ENCODE data around the gene PNP.

PNP gene

DNA sequence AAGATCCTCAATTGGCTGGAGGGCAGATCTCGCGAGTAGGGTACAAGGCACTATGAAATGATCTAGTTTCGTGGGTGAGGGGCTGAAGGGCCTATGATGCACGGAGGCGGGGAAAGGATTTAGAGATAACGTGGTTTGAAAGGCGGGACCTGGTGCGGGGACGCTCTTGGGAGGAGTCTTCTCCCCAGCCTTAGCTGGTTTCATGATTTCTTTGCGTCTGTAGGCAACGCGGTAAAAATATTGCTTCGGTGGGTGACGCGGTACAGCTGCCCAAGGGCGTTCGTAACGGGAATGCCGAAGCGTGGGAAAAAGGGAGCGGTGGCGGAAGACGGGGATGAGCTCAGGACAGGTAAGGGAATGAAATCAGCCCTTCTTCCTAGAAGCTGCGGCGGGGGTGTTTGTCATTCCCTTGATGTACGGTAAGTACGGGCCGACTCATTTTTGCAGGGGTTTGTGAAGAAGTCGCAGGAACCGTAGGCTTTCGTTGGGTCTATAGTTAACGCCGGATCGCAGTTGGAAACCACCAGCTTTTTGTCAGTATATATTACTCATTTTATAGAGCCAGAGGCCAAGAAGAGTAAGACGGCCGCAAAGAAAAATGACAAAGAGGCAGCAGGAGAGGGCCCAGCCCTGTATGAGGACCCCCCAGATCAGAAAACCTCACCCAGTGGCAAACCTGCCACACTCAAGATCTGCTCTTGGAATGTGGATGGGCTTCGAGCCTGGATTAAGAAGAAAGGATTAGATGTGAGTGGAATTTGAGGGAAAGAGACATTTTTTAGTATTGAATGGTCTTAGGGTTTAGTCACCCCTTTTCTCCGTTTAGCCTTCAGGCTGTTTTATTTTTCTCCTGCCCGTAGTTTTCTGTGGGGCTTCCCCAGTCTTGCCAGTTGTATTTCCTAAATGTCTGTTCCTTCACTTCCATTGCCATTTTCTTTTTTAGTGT is 13.6 kb upstream of the PNP start:
- peak; percentile 97 for DNase-seq

DNA sequence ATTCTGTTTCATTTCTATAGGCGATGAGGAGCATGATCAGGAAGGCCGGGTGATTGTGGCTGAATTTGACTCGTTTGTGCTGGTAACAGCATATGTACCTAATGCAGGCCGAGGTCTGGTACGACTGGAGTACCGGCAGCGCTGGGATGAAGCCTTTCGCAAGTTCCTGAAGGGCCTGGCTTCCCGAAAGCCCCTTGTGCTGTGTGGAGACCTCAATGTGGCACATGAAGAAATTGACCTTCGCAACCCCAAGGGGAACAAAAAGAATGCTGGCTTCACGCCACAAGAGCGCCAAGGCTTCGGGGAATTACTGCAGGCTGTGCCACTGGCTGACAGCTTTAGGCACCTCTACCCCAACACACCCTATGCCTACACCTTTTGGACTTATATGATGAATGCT is 12.2 kb upstream of the PNP start:
- DNase-seq: peak; percentile 41

- DNase-seq: no peak
Measured at GRCh38 chr14:20458031-20458789, 11.0 kb upstream of the PNP start.

DNA sequence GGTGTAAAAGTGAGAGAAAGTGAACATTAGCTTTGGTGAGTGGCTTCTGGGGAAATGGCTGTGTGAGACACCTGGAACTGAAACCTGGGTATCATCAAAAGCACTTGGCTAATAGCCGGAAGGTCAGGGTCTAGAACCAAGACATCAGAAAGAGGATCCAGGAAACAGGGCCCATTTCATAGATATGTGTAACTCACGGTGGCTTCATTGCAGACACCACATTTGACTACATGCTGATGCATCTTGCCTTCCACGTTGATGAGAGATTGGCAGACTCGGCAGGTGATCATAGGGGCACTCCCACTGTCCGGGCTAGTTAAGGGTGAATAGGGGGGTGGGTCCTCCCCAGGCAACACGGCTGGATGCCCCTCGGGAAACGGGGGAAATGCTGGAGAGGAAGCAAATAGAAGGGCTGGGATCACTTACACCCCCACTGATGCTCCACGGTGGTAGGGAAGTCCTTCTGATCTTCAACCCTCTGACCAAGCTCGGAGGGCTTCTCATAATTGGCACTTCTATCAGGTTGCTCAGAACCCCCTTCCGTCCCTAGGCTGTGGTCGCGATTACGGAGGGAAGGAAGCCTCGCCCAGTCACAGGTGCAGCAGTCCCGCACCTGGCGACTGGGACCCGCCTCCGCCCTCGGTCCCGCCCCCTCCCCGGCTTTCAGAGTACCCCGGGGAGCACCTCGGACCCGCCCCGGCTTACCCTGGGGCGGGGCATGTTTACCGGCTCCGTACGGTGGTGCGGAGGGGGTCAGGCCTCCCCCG is 8.6 kb upstream of the PNP start:
- peak; percentile 43 for DNase-seq

- DNase-seq: peak; percentile 100
Measured at GRCh38 chr14:20461225-20462141, 7.7 kb upstream of the PNP start, which contains the start of gene PIP4P1. Gene PIP4P1, minus strand, starts transcription at chr14:20461434. Its CDS starts 109 bp downstream, at chr14:20461325.

GRCh38 chr14:20468764-20469241 is 403 bp upstream of the PNP start:
- no peak for DNase-seq

- DNase-seq: peak; percentile 84
Measured at GRCh38 chr14:20469890-20470602, 840 bp downstream of the PNP start.

- DNase-seq: no peak
Measured at GRCh38 chr14:20470603-20470901, 1.3 kb downstream of the PNP start.

GRCh38 chr14:20472536-20473169 is 3.4 kb downstream of the PNP start:
- DNase-seq: peak; percentile 58

DNA sequence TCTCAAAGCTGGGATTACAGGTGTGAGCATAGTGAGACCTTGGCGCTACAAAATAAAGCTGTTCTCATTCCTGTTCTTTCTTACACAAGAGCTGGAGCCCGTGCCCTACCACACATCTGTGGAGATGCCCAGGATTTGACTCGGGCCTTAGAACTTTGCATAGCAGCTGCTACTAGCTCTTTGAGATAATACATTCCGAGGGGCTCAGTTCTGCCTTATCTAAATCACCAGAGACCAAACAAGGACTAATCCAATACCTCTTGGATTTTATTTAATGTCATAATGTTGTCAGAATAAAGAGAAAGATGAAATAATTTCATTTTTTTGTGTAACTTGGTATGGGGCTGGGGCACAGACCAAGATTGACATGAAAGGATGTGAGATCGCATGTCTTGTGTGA is 7.6 kb downstream of the PNP start:
- peak; percentile 79 for DNase-seq

GRCh38 chr14:20477211-20477876 is 8.1 kb downstream of the PNP start:
- DNase-seq: peak; percentile 99

- no peak for DNase-seq
Measured at GRCh38 chr14:20478894-20479293, 9.7 kb downstream of the PNP start.

- peak; percentile 62 for DNase-seq
Measured at GRCh38 chr14:20482382-20482781, 13.2 kb downstream of the PNP start.

- no peak for DNase-seq
Measured at GRCh38 chr14:20485900-20486299, 16.7 kb downstream of the PNP start.

DNA sequence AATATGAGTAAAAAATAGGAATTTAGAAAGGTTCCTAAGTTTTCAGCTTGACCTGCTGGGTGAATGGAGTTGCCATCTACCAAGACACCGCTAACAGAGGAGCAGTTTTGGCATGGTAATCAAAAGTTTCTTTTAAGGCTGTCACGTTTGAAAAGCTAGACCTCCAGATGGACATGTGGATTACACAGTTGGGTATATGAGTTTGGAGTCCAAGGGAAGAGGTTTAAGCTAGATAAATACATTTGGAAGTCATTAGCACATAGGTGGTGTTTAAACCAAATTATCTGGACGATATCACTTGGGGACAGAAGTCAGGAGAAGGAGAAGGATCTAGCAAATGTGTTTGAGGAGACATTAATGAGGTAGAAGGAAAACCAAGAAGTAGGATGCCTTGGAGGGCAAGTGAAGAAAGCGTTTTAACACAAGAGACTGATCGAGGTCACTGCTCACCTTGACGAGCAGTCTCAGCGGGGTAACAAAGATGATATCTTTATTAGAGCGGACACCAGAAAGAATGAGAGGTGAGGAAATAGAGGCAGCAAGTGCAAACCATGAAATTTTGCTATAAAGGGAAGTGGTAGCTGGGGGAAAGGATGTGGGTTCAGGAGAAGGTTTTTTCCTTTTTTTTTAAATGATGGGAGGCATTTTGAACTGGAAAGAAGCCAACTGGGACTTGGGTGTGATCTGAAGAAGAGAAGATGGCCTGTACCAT is 17.6 kb downstream of the PNP start:
- peak; percentile 63 for DNase-seq

DNA sequence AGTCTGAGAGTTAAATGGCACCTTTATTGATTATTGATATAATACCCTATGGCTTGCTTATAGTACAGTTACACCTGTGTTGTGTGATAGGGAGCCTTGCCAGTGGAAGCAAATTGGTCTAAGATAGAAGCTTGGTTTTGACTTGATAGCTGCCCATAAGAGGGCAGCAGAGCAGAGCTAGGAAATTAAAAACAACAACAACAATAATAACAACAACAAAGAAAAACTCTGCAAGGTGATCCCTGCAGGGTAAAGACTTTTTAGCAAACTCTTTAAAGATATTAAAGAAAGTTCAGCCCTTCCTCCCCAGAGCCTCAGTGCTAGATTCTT is 18.2 kb downstream of the PNP start:
- no peak for DNase-seq

- DNase-seq: peak; percentile 74
Measured at GRCh38 chr14:20489093-20489994, 20.1 kb downstream of the PNP start.

DNA sequence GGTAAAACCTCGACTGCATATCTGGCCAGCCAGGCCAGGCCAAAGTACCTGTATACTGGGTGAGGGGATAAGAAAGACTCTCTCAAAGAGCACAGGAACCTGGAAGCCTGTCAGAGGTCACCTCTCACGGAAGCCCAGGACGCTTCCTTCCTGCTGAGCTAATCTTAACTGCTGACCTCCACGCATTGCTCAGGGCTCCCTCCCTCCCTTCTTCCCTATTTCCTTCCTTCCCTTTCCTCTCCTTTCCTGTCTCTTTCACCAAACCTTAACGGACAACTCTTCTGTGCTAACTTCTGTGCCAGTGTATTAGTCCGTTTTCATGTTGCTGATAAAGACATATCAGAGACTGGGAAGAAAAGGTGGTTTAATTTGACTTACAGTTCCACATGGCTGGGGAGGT is 21.4 kb downstream of the PNP start:
- no peak for DNase-seq

- no peak for DNase-seq
Measured at GRCh38 chr14:20492486-20492885, 23.3 kb downstream of the PNP start.

Measured in hematopoietic multipotent progenitor cell treated with erythropoietin and hydrocortisone succinate and interleukin-3 and kit ligand, for 4 days (in vitro differentiated cells).